Measurements from ENCODE around the gene MPP7. TPM values are rescaled to one million over a fixed set of nuclear protein-coding genes. Genes with fewer than 3 reads are reported as not detected.
"Not testable (repeated sequence)": the region's sequence is repeated elsewhere in the genome, so short reads cannot be mapped to it uniquely, and the experiment has no call there.

Gene MPP7
- total RNA-seq, 1 experiment from 2014 or later = 1.5 TPM

GRCh38 chr10:28326516-28327490, 23.9 kb upstream of the MPP7 start:
- CTCF ChIA-PET = no interaction called here
- no peak for DNase-seq (ENCODE audit: low spot score)
- no TSS peak for BruUV-seq (replicated peaks)
- no peak overlapping the region for H3K4me3 ChIP-seq (ENCODE audit: low read depth, low read length, poor library complexity, severe bottlenecking)
- no peaks in the 10 kb centered on the region for H3K4me1 ChIP-seq (ENCODE audit: insufficient read depth, low read length, poor library complexity, severe bottlenecking)
- H3K36me3 ChIP-seq (ENCODE audit: insufficient read depth, low read length, poor library complexity, severe bottlenecking) = no peaks in the 10 kb centered on the region
- H3K27me3 ChIP-seq (replicated peaks; ENCODE audit: insufficient read depth, low read depth, low read length, poor library complexity) = peaks cover 6% of the 10 kb centered on the region
- TF ChIP-seq CTCF (conservative IDR thresholded peaks at IDR 0.05; ENCODE audit: low read depth, low read length) = no peak
- no peak for TF ChIP-seq EZH2 (IDR thresholded peaks at IDR 0.05; ENCODE audit: borderline replicate concordance, low read depth, low read length, poor library complexity, severe bottlenecking)
- intact Hi-C loops (cut with micrococcal nuclease; ENCODE audit: unreplicated experiment) = no loop called here
- no peaks in the 10 kb centered on the region for H3K9me3 ChIP-seq (ENCODE audit: low read depth, low read length, poor library complexity, severe bottlenecking)
- POLR2A ChIA-PET (ENCODE audit: low non-redundant PET) = no interaction called here
- H3K27ac ChIP-seq (ENCODE audit: low read depth, low read length, poor library complexity, severe bottlenecking) = no peak overlapping the region

GRCh38 chr10:28320799-28321198, 17.9 kb upstream of the MPP7 start:
- Histone ChIP-seq H3K9me3 (ENCODE audit: low read depth, low read length, poor library complexity, severe bottlenecking) (no peaks in the 10 kb centered on the region), H3K4me1 (ENCODE audit: insufficient read depth, low read length, poor library complexity, severe bottlenecking) (no peaks in the 10 kb centered on the region), H3K27ac (ENCODE audit: low read depth, low read length, poor library complexity, severe bottlenecking) (no peak overlapping the region), H3K27me3 (replicated peaks; ENCODE audit: insufficient read depth, low read depth, low read length, poor library complexity) (no peaks in the 10 kb centered on the region), H3K4me3 (ENCODE audit: low read depth, low read length, poor library complexity, severe bottlenecking) (no peak overlapping the region), H3K36me3 (ENCODE audit: insufficient read depth, low read length, poor library complexity, severe bottlenecking) (no peaks in the 10 kb centered on the region)
- intact Hi-C loops (cut with micrococcal nuclease; ENCODE audit: unreplicated experiment) = no loop called here
- CTCF ChIA-PET = no interaction called here
- no peak for DNase-seq (ENCODE audit: low spot score)
- TF ChIP-seq EZH2 (IDR thresholded peaks at IDR 0.05; ENCODE audit: borderline replicate concordance, low read depth, low read length, poor library complexity, severe bottlenecking) (no peak), CTCF (conservative IDR thresholded peaks at IDR 0.05; ENCODE audit: low read depth, low read length) (no peak)
- BruUV-seq (replicated peaks) = no TSS peak
- POLR2A ChIA-PET (ENCODE audit: low non-redundant PET) = no interaction called here

DNA sequence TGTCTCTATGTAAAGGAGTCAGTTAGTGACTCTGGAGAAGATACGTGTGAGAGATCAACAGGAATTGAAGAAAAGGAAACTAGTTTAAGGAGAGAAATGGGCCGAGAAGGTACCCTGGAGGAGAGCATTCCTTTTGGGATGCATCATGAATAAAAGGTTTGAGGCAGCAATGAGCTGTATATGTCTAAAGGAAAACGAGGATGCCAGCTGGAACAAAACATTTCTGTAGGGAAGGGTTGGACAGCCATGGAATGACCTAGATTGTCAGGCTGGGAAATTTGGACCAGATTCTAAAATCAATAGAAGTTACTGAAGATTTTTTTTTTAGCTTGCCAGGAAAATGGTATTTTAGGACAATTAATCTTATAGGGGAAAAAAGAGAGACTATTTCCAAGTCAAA, 17.2 kb upstream of the MPP7 start:
- ChIA-PET POLR2A (ENCODE audit: low non-redundant PET) (no interaction called here), CTCF (no interaction called here)
- H3K27ac ChIP-seq (ENCODE audit: low read depth, low read length, poor library complexity, severe bottlenecking) = no peak overlapping the region
- intact Hi-C loops (cut with micrococcal nuclease; ENCODE audit: unreplicated experiment) = no loop called here
- DNase-seq (ENCODE audit: low spot score) = no peak
- no peak overlapping the region for H3K4me3 ChIP-seq (ENCODE audit: low read depth, low read length, poor library complexity, severe bottlenecking)
- BruUV-seq (replicated peaks) = no TSS peak
- no peak for TF ChIP-seq EZH2 (IDR thresholded peaks at IDR 0.05; ENCODE audit: borderline replicate concordance, low read depth, low read length, poor library complexity, severe bottlenecking)
- no peak for TF ChIP-seq CTCF (conservative IDR thresholded peaks at IDR 0.05; ENCODE audit: low read depth, low read length)
- H3K4me1 ChIP-seq (ENCODE audit: insufficient read depth, low read length, poor library complexity, severe bottlenecking) = no peaks in the 10 kb centered on the region
- no peaks in the 10 kb centered on the region for H3K9me3 ChIP-seq (ENCODE audit: low read depth, low read length, poor library complexity, severe bottlenecking)
- H3K27me3 ChIP-seq (replicated peaks; ENCODE audit: insufficient read depth, low read depth, low read length, poor library complexity) = no peaks in the 10 kb centered on the region
- no peaks in the 10 kb centered on the region for H3K36me3 ChIP-seq (ENCODE audit: insufficient read depth, low read length, poor library complexity, severe bottlenecking)

DNA sequence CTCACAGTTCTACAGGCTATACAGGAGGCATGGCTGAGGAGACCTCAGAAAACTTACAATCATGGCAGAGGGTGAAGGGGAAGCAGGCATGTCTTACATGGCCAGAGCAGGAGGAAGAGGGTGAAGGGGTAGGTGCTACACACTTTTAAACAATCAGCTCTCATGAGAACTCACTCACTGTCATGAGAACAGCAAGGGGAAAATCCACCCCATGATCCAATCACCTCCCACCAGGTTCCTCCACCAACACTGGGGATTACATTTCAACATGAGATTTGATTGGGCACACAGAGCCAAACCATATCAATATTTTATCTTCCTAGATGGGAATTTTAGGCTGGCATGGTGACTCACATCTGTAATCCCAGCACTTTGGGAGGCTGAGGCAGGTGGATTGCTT, 16.2 kb upstream of the MPP7 start:
- H3K36me3 ChIP-seq (ENCODE audit: insufficient read depth, low read length, poor library complexity, severe bottlenecking); intact Hi-C loops (cut with micrococcal nuclease; ENCODE audit: unreplicated experiment); DNase-seq (ENCODE audit: low spot score); H3K9me3 ChIP-seq (ENCODE audit: low read depth, low read length, poor library complexity, severe bottlenecking); POLR2A ChIA-PET (ENCODE audit: low non-redundant PET); H3K4me3 ChIP-seq (ENCODE audit: low read depth, low read length, poor library complexity, severe bottlenecking); H3K27me3 ChIP-seq (replicated peaks; ENCODE audit: insufficient read depth, low read depth, low read length, poor library complexity); H3K4me1 ChIP-seq (ENCODE audit: insufficient read depth, low read length, poor library complexity, severe bottlenecking); BruUV-seq (replicated peaks); H3K27ac ChIP-seq (ENCODE audit: low read depth, low read length, poor library complexity, severe bottlenecking); CTCF ChIA-PET: not testable (repeated sequence)
